BLaER1 (cell line): ENCODE measurements around the gene AARS1.
A peak's percentile ranks its signal among the peaks of the same experiment; 100 is the strongest.
"Not testable (repeated sequence)": the region's sequence is repeated elsewhere in the genome, so short reads cannot be mapped to it uniquely, and the experiment has no call there.

Experiments
- H3K27ac ChIP-seq: shearing (Covaris generic); formaldehyde crosslinking; 2 replicates; pipeline ENCODE4 v1.8.1; 2022
- H3K27me3 ChIP-seq: shearing (Covaris generic); formaldehyde crosslinking; 2 replicates; pipeline ENCODE4 v1.8.1; 2022
- H3K36me3 ChIP-seq: shearing (Covaris generic); formaldehyde crosslinking; 2 replicates; pipeline ENCODE4 v1.8.1; 2022
- H3K4me1 ChIP-seq: shearing (Covaris generic); formaldehyde crosslinking; 2 replicates; pipeline ENCODE4 v1.8.1; 2022
- H3K4me2 ChIP-seq: shearing (Covaris generic); formaldehyde crosslinking; 2 replicates; pipeline ENCODE4 v1.8.1; 2022
- H3K4me3 ChIP-seq: shearing (Covaris generic); formaldehyde crosslinking; 2 replicates; pipeline ENCODE4 v1.8.1; 2022
- H3K9ac ChIP-seq: shearing (Covaris generic); formaldehyde crosslinking; 2 replicates; pipeline ENCODE4 v1.8.1; 2022
- H3K9me3 ChIP-seq: shearing (Covaris generic); formaldehyde crosslinking; 2 replicates; pipeline ENCODE4 v1.8.1; 2022
- H4K20me1 ChIP-seq: shearing (Covaris generic); formaldehyde crosslinking; 2 replicates; pipeline ENCODE4 v1.8.1; 2022
- Cebpa-rat ChIP-seq: shearing (Covaris generic); IDR thresholded peaks from 2 replicates; pipeline ENCODE4 v1.8.1; 2022

The AARS1 gene

DNA sequence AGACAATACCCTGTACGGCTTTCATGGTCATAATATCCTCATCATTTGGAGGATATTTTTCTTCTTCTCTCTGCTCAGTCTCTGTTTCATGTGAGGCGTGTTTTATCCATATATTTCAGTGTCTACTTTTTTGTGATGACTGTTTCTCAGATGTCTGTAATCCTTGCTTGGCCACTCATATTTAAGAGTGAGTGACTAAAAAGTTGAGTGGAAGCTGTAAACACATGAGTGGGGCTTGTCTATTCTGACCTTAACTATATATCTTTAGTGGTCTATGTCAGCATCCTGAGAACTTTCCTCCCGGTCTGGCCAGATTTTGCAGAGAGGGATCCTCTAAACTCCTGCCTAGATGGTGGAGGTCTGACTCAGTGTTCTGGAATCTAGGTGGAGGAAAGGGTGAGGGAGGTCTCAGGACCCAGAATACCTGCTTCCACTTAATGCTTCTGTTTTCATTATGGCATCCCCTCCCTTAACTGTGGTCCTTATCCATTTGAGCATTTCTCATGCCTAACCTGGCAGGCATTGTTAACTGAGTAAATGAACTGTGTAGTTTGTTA lies 15.7 kb upstream of the AARS1 start:
- Histone ChIP-seq H3K4me2 (no peak overlapping the region), H3K27me3 (no peaks in the 10 kb centered on the region), H3K9me3 (peaks cover 23% of the 10 kb centered on the region), H3K36me3 (peaks cover 38% of the 10 kb centered on the region), H3K4me1 (peaks cover 11% of the 10 kb centered on the region; the same call in 1 of the 2 replicates), H4K20me1 (peaks cover 11% of the 10 kb centered on the region; the same call in 1 of the 2 replicates), H3K27ac (no peak overlapping the region), H3K9ac (no peak overlapping the region), H3K4me3 (no peak overlapping the region)
- no peak for TF ChIP-seq Cebpa-rat

DNA sequence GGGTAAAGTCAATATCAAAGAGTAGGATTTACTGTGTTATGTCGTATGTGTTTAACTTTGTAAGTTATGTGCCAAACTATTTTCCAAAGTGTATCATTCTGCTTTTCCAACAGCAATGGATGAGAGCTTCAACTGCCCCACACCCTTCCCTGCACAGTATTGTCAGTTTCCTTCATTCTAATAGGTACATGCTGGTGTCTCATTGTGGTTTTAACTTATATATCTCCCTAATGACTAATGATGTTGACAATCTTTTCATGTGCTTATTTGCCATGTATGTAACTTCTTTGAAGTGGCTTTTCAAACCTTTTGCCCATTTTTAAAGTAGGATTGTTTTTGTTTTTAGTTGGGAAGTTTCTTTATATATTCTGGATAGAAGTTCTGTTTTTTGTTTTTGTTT lies 13.4 kb upstream of the AARS1 start:
- no peak overlapping the region for H3K4me2 ChIP-seq
- H3K27me3 ChIP-seq, result no peaks in the 10 kb centered on the region
- peaks cover 17% of the 10 kb centered on the region for H3K4me1 ChIP-seq
- no peak for TF ChIP-seq Cebpa-rat
- H3K36me3 ChIP-seq, result peaks cover 31% of the 10 kb centered on the region
- H3K9me3 ChIP-seq, result peaks cover 23% of the 10 kb centered on the region
- no peak overlapping the region for H3K9ac ChIP-seq
- no peak overlapping the region for H3K27ac ChIP-seq
- peaks cover 11% of the 10 kb centered on the region; the same call in 1 of the 2 replicates for H4K20me1 ChIP-seq
- H3K4me3 ChIP-seq, result no peak overlapping the region

DNA sequence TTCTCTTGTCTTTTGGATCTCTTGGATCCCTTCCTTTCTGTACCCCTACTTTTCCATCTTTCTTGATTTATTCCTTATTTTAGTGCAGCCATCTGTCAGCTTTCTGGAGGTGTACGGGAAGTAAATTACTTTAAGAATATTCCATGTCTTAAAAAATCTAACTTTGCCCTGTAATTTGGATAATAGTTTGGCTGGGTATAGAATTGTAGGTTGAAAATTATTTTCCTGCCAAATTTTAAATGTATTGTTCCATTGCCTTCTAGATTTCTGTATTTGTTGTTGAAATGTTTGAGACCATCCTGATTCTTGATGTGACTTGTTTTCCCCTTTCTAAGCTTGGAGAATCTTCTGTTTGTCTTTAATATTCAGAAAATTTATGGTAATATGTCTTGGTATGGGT lies 11.8 kb upstream of the AARS1 start:
- no peaks in the 10 kb centered on the region for H3K27me3 ChIP-seq
- no peak for TF ChIP-seq Cebpa-rat
- peaks cover 9% of the 10 kb centered on the region; the same call in 1 of the 2 replicates for H4K20me1 ChIP-seq
- no peak overlapping the region for H3K4me3 ChIP-seq
- H3K9ac ChIP-seq, result no peak overlapping the region
- H3K4me2 ChIP-seq, result no peak overlapping the region
- H3K27ac ChIP-seq, result no peak overlapping the region
- H3K9me3 ChIP-seq, result peaks cover 23% of the 10 kb centered on the region
- H3K36me3 ChIP-seq, result peaks cover 24% of the 10 kb centered on the region
- peaks cover 17% of the 10 kb centered on the region for H3K4me1 ChIP-seq

DNA sequence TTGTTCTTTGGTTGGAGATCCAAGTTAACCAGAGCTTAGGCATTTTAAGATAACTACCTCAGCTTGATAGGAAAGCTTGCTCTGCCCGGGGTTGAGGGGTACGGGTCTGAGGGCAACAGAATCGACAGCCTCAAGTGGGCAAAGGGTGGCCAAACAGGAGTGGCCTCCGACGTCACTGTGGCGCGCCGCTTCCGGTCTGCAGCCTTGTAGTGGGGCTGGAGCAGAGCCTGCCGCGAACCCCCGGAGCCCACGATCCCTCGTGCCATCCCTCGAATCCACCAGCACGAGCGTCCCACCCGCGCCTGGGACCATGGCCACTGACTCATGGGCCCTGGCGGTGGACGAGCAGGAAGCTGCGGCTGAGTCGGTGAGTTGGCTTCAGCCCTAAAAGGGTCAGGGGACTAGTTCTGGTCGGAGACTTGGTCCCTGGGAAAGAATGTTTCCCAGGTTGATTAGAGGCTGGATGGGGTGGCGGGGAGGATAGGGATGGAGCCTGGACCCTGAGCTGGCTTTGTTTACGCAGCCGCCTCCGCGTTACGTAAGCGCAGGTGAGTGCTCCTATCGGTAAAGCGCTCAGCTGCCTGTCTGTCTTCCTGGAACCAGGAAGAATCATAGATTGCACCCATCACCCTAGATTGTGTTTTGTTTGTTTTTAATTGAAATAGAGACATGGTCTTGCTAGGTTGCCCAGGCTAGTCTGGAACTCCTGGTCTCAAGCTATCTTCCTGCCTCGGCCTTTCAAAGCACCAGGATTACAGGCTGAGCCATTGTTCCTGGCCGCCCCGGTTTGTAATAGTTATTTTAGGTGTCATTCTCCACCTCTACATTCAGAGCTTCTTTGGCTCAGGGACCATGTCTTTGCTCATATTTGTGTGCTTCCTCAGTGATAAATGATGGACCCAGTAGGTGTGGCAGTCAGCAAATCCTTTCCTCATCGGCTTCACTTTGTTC lies 10.0 kb upstream of the AARS1 start, which contains the start of gene DDX19B:
Gene DDX19B (plus strand): TSS at position 199 of the 951 bp plus-strand sequence. CDS start 112 bp downstream, at position 311.
- H3K9ac ChIP-seq, result peak within 1 kb of the TSS; percentile 90
- TF ChIP-seq Cebpa-rat, result no peak
- H3K36me3 ChIP-seq, result peaks cover 24% of the 10 kb centered on the region
- H3K4me2 ChIP-seq, result peak within 1 kb of the TSS; percentile 79
- H4K20me1 ChIP-seq, result 0 out of 2 replicates have a peak, but pooled peaks cover 7% of the 10 kb centered on the region
- H3K27ac ChIP-seq, result peak within 1 kb of the TSS; percentile 86
- H3K4me3 ChIP-seq, result peak within 1 kb of the TSS; percentile 84
- H3K4me1 ChIP-seq, result peaks cover 11% of the 10 kb centered on the region
- H3K27me3 ChIP-seq, result no peaks in the 10 kb centered on the region
- peaks cover 30% of the 10 kb centered on the region for H3K9me3 ChIP-seq

DNA sequence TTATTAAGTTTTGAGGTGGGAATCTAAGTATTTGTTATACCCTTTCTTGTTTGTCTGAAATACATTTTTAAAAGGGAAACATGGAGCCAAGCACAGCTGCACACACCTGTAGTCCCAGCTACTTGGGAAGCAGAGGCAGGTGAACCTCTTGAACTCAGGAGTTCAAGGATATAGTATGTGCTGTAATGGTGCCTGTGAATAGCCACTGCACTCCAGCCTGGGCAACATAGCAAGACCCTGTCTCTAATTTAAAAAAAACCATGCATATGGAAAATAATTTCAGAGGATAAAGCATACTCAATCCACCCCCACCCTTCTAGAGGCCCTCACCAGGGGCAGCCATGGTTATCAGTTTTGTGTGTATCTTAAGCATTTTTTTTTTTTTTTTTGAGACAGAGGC lies 6.3 kb upstream of the AARS1 start:
- TF ChIP-seq Cebpa-rat, result no peak
- Histone ChIP-seq H4K20me1 (no peaks in the 10 kb centered on the region), H3K36me3 (peaks cover 5% of the 10 kb centered on the region; the same call in 1 of the 2 replicates), H3K4me3 (no peak overlapping the region), H3K9ac (no peak overlapping the region), H3K4me1 (peaks cover 10% of the 10 kb centered on the region), H3K9me3 (peaks cover 14% of the 10 kb centered on the region), H3K27ac (no peak overlapping the region), H3K27me3 (no peaks in the 10 kb centered on the region), H3K4me2 (no peak overlapping the region)

DNA sequence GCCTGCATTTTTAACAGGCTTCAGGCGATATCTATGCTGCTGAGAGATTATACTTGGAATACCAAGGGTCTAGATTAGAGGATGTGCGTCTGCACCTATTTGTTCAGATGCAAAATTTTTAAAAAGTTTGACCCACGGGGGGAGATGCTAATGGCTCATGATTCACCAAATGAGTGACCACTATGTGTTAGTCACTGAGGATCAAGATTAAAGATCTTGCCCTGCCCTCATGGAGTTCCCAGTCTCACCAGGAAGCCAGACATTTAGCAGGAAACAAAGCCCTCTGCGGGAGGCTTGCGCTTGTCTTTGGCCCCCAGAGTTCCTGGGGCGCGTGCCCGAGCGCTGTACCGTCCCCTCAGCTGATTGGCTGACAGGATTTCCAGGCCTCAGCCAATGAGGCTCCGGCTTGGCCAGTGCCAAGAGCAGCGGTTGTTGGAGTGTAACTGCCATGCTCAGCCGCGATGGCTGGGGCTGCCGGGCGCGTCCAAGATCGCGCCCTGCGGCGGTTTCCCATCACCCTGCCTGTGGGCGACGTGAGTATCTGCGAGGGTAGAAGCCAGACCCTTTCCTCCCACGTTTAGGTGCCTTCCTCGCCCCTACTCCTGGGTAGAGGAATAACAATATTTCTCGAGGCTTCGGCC lies 5.2 kb upstream of the AARS1 start:
- Histone ChIP-seq H3K9me3 (peaks cover 7% of the 10 kb centered on the region; the same call in 1 of the 2 replicates), H3K4me1 (peaks cover 14% of the 10 kb centered on the region), H3K27me3 (no peaks in the 10 kb centered on the region), H3K36me3 (no peaks in the 10 kb centered on the region), H4K20me1 (no peaks in the 10 kb centered on the region), H3K4me3 (no peak overlapping the region), H3K27ac (no peak overlapping the region), H3K4me2 (no peak overlapping the region), H3K9ac (no peak overlapping the region)
- TF ChIP-seq Cebpa-rat, result no peak

DNA sequence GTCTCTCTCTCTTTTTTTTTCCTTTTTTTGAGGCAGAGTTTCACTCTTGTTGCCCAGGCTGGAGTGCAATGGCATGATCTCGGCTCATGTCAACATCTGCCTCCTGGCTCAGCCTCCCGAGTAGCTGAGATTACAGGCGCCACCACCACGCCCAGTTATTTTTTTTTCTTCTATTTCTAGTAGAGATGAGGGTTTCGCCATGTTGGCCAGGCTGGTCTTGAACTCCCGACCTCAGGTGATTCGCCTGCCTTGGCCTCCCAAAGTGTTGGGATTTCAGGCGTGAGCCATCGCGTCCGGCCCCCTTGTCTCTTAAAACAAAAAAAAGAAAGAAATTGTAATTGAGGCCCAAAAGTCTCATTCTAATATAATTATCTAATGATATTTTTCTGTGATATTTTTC lies 2.8 kb upstream of the AARS1 start:
- peaks cover 21% of the 10 kb centered on the region for H3K4me1 ChIP-seq
- not testable (repeated sequence) for H3K9ac ChIP-seq, H3K36me3 ChIP-seq, H3K27me3 ChIP-seq, H3K9me3 ChIP-seq, H3K27ac ChIP-seq, H3K4me3 ChIP-seq, H3K4me2 ChIP-seq, H4K20me1 ChIP-seq

DNA sequence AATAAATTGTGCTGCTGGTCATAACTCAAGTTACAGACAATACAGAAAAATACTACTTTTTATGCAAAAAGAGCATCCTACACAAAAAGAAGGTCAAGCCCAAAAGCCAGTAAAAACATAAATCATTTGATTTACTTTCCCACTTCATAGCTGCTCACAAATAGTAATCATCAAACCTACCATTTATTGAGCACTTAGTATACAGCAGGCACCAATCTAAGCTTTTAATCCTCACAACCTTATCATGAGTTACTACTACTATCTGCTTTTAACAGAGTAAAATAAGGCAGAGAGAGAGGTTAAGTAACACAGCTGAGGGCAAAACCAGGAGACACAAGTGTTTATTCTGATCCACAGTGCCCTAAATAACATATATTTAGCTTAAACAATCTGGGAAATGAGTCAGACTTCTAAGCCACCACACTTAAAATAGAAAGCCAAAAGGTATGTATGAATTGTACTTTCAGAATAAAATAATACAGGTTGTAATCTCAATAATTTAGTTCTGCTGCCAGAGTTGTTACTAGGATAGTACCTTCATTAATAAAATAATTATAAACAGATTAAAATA lies 1.7 kb upstream of the AARS1 start:
- Histone ChIP-seq H3K27ac (no peak overlapping the region), H4K20me1 (peaks cover 15% of the 10 kb centered on the region), H3K9me3 (peaks cover 7% of the 10 kb centered on the region; the same call in 1 of the 2 replicates), H3K9ac (no peak overlapping the region), H3K4me2 (no peak overlapping the region), H3K36me3 (0 out of 2 replicates have a peak, but pooled peaks cover 5% of the 10 kb centered on the region), H3K4me1 (peaks cover 21% of the 10 kb centered on the region), H3K4me3 (no peak overlapping the region), H3K27me3 (no peaks in the 10 kb centered on the region)
- TF ChIP-seq Cebpa-rat, result no peak

DNA sequence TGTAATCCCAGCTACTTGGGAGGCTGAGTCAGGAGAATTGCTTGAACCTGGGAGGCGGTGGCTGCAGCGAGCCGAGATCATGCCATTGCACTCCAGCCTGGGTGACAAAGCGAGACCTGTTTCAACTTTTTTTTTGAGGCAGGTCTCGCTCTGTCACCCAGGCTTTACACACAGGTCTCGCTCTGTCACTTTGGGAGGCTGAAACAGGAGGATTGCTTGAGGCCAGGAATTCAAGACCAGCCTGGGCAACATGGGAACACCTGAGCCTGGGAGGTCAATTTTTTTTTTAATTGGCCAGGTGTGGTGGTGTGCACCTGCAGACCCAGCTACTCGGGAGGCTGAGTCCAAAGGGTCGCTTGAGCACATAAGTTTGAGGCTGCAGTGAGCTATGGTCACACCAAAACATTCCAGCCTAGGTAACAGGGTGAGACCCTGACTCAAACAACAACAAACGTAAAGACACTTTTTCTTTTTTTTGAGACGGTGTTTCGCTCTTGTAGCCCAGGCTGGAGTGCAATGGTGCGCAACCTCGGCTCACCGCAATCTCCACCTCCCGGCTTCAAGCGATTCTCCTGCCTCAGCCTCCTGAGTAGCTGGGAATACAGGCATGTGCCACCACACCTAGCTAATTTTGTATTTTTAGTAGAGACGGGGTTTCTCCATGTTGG lies 1.9 kb downstream of the AARS1 start:
- H3K27me3 ChIP-seq, H3K9me3 ChIP-seq: not testable (repeated sequence)
- Histone ChIP-seq H3K9ac (peak overlapping the region; percentile 98), H3K4me1 (peaks cover 21% of the 10 kb centered on the region), H3K27ac (peak overlapping the region; percentile 97), H3K4me2 (peak overlapping the region; percentile 83), H3K4me3 (peak overlapping the region; percentile 79; the same call in 1 of the 2 replicates), H4K20me1 (peaks cover 51% of the 10 kb centered on the region), H3K36me3 (peaks cover 41% of the 10 kb centered on the region)
